Measurements from ENCODE around the gene NEURL2. TPM values are rescaled to one million over a fixed set of nuclear protein-coding genes. Genes with fewer than 3 reads are reported as not detected.
A peak's percentile ranks its signal among the peaks of the same experiment; 100 is the strongest.

Gene NEURL2
- total RNA-seq, 1 donor from 2014 or later = 3.3 TPM

DNA sequence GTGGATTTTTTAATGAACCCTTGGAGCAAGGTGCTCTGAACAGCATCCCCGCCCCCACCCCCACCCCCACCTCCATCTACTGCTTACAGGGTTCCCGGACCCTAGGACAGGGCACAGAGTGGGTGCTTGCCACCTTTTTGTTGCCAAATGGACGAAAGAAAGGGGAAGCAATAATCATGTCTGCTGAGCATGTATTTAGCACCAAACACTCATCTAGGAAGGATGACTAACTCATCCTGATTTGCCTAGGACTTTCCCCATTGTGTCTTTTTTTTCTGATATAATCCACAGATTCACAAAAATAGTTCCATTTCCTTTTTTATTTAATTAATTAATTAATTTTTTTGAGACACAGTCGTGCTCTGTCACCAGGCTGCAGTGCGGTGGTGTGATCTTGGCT is 22.1 kb upstream of the NEURL2 start:
- Mint-ChIP-seq H3K4me3 (ENCODE audit: low read depth) (peak overlapping the region; percentile 30), H3K27ac (peak overlapping the region; percentile 60)

DNA sequence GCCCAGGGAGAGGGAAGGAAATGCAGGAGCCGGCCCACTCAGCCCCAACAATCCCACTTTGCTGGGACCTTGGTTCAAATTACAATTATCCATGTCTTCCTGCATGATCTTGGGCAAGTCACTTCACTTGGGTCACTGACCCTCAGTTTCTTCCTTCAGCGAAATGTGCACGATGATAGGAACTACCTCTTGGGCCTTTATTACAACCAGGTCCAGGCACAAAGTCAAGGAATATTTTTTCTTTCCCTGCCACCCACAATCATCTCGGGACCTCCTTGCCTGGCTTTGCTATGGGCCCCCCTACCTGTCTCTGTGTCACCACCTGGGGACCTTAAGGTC is 21.3 kb upstream of the NEURL2 start:
- H3K27me3 Mint-ChIP-seq (ENCODE audit: low read depth) = peaks cover 14% of the 10 kb centered on the region
- intact Hi-C loops (cut with micrococcal nuclease) = no loop called here
- peaks cover 7% of the 10 kb centered on the region for H3K4me1 Mint-ChIP-seq (ENCODE audit: low read depth)
- no peak for DNase-seq (ENCODE audit: low spot score)
- H3K27ac Mint-ChIP-seq = no peak overlapping the region
- no peaks in the 10 kb centered on the region for H3K36me3 Mint-ChIP-seq (ENCODE audit: low read depth)
- peak overlapping the region; percentile 21 for H3K4me3 Mint-ChIP-seq (ENCODE audit: low read depth)
- no peaks in the 10 kb centered on the region for H3K9me3 Mint-ChIP-seq

More for the DNA sequence above, 22.1 kb upstream of the NEURL2 start:
- DNase-seq (ENCODE audit: low spot score) = no peak
- intact Hi-C loops (cut with micrococcal nuclease) = no loop called here
- peaks cover 16% of the 10 kb centered on the region for H3K27me3 Mint-ChIP-seq (ENCODE audit: low read depth)
- H3K4me1 Mint-ChIP-seq (ENCODE audit: low read depth) = peaks cover 7% of the 10 kb centered on the region
- H3K9me3 Mint-ChIP-seq = no peaks in the 10 kb centered on the region
- H3K36me3 Mint-ChIP-seq (ENCODE audit: low read depth) = no peaks in the 10 kb centered on the region

DNA sequence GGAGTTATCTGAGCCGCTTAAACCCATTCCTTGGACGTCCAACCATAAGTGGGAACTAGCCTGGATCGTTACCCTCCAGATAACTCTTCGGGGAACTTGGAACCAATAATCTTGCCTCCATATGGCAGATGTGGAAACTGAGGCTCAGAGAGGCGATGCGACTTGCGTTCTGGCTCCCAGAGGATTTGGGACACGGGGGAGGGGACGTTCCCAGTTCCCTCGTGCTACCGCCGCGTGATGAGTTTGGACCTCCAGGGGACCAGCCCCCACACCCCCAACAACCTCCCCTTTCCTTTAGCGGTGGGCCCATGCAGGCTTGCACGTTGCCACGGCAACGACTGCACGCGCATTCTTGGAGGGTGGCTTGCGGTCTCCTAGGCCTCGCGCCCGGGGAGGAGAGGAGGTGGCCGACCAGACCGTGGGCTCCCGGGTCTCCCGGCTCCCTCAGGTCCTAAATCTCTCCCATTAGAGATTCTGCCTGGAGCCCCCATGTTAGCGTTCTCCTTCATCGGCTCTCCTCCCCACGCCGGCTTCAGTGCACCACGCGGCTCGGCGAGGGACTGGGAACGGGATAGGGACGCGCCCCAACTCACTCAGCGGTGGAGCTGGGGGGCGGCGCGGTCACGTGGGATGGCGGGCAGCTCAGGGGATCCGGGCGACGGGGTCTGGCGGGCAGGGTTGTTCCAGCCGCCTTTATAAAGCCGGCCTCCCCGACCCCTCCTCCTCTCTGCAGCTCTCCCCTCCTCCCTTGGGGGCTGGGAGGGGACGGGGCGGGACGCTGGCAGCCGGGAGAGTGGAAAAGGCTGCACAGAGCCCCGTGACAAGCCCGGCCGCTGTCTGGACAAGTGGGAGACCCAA is 20.7 kb upstream of the NEURL2 start, which contains the start of gene PLTP:
TSS of gene PLTP (minus strand) at position 670 of the 858 bp plus-strand sequence. CDS start 703 bp downstream, outside the sequence.
- peaks cover 13% of the 10 kb centered on the region for H3K27me3 Mint-ChIP-seq (ENCODE audit: low read depth)
- H3K9me3 Mint-ChIP-seq = no peaks in the 10 kb centered on the region
- DNase-seq (ENCODE audit: low spot score) = peak; percentile 16
- H3K27ac Mint-ChIP-seq = peak within 1 kb of the TSS; percentile 53
- H3K4me3 Mint-ChIP-seq (ENCODE audit: low read depth) = peak within 1 kb of the TSS; percentile 72
- H3K4me1 Mint-ChIP-seq (ENCODE audit: low read depth) = peaks cover 7% of the 10 kb centered on the region
- intact Hi-C loops (cut with micrococcal nuclease) = loop anchor here (1.0 to 2.0 kb wide), 4 partner anchors 20 to 61 kb away; partner anchors contain the start of genes ACOT8, CTSA, NEURL2 and ZNF335
- no peaks in the 10 kb centered on the region for H3K36me3 Mint-ChIP-seq (ENCODE audit: low read depth)

DNA sequence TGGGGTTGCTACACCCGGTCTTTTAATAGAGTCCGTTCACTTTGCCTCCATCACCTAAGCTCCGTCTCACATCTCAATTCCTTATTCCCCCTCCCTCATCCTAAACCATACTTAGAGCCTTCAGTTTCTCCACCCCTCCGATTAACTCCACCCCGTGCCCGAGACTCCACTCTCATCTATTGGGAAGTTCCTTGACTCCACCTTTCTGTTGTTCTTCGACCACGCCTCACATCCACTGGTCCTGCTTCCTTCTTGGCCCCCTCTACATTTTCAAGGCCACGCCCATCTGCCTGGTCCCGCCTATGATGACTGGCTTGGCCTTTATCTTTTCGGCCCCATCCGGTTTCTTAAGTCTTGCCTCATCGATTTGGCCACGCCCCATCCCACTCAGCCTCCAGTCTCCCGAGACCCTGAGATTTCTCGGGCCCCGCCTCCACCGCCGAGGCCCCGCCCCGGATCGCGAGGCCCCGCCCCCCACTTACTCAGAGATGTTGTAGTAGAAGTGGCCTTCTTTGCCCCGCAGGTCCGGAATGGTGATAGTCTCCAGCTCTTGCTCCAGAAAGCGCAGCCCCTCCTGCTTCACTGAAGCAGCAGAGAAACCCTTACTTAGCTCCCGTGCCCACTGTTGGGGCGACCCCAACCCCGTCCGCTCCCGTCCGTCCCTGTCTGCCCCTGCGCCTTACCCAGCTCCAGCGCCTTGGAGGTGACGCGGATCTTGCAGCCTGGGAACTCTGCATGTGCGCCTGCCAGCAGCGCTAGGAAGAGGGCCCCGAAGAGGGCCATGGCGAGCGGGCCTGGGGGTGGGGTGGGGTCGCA is 19.9 kb upstream of the NEURL2 start:
- H3K27me3 Mint-ChIP-seq (ENCODE audit: low read depth) = peaks cover 6% of the 10 kb centered on the region
- H3K4me3 Mint-ChIP-seq (ENCODE audit: low read depth) = peak overlapping the region; percentile 72
- H3K9me3 Mint-ChIP-seq = no peaks in the 10 kb centered on the region
- peak overlapping the region; percentile 85 for H3K27ac Mint-ChIP-seq
- peak; percentile 89 for DNase-seq (ENCODE audit: low spot score)
- intact Hi-C loops (cut with micrococcal nuclease) = loop anchor here (1.0 to 2.0 kb wide), 4 partner anchors 20 to 62 kb away; partner anchors contain the start of genes ACOT8, CTSA, NEURL2 and ZNF335
- peaks cover 7% of the 10 kb centered on the region for H3K4me1 Mint-ChIP-seq (ENCODE audit: low read depth)
- no peaks in the 10 kb centered on the region for H3K36me3 Mint-ChIP-seq (ENCODE audit: low read depth)

DNA sequence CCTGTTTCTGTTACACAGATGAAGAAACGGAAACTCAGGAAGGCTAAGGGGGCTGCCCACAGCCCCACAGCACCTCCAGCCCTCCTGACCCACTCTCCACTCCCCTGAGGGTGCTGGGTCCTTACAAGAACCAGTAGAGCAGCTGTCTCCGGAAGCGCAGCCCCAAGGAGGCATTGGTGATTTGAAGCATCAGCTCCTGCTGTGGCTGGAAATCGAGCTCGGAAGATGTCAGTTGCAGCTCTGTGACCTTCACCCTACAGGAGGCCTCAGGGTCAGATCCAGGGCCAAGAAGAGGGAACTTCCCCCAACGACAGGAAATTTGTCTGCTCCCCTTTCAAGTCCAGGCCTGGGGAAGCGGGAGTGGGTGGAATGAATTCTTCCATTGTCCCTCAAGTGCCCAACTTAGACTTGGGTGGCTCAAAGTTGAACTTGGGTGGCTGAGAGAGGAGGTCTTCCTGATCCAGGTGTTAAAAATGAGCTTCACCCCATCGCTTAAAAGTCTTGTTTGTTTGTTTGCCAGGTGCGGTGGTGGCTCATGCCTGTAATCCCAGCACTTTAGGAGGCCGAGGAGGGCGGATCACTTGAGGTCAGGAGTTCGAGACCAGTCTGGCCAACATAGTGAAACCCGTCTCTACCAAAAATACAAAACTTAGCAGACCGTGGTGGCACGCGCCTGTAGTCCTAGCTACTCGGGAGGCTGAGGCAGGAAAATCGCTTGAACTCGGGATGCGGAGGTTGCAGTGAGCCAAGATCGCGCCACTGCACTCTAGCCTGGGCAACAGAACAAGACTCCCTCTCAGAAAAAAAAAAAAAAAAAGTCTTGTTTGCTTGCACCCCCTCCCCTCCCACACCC is 19.0 kb upstream of the NEURL2 start:
- Mint-ChIP-seq H3K4me1 (ENCODE audit: low read depth) (peaks cover 7% of the 10 kb centered on the region), H3K27ac (no peak overlapping the region), H3K9me3 (no peaks in the 10 kb centered on the region), H3K27me3 (ENCODE audit: low read depth) (peaks cover 6% of the 10 kb centered on the region), H3K36me3 (ENCODE audit: low read depth) (no peaks in the 10 kb centered on the region), H3K4me3 (ENCODE audit: low read depth) (peak overlapping the region; percentile 72)
- intact Hi-C loops (cut with micrococcal nuclease) = loop anchor here (2.0 kb wide), 2 partner anchors 53 to 63 kb away; partner anchors contain the start of genes ACOT8, ZNF335 and ZSWIM3
- DNase-seq (ENCODE audit: low spot score) = no peak

DNA sequence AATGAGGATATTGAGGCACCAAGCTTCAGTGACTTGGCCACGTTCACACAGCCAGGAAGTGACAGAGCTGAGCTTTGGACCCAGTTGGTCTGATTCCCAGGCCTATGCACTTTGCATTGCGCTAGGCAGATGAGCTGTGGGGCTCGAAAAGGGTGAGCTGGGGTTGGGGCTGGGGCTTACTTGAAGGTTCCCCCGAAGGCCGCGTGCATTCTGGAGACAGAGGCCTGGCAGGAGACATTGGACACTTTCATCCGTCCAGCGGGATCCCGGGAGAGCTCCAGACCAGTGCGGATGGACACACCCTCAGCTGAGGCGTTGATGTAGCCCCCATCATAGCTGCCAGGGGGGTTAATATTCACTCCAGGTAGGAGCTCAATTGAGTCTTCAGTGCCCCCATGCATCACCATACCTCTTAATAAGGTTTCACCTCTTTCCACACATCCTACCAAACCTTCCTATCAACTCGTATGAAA is 18.4 kb upstream of the NEURL2 start:
- Mint-ChIP-seq H3K27me3 (ENCODE audit: low read depth) (peaks cover 4% of the 10 kb centered on the region), H3K4me1 (ENCODE audit: low read depth) (peaks cover 7% of the 10 kb centered on the region), H3K27ac (no peak overlapping the region), H3K9me3 (no peaks in the 10 kb centered on the region), H3K36me3 (ENCODE audit: low read depth) (no peaks in the 10 kb centered on the region), H3K4me3 (ENCODE audit: low read depth) (no peak overlapping the region)
- intact Hi-C loops (cut with micrococcal nuclease) = no loop called here
- no peak for DNase-seq (ENCODE audit: low spot score)

DNA sequence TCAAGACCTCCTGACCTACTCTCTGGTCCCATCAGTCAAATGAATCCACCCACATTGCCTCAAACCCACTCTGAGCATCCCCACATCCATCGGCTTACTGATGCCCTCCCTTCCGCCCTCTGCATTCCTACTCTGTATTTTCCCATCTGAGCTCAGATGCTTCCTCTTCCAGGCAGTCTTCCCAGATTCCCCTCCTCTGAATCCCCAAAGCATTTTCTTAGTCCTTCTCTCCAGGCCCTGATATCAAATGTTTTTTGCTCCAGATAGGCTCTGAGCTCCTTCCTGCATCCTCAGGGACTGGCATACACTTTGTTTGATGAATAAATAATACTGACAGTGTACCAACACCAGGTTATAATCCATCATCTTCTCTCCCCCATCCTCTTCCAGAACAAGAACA is 17.1 kb upstream of the NEURL2 start:
- Mint-ChIP-seq H3K27me3 (ENCODE audit: low read depth) (no peaks in the 10 kb centered on the region), H3K4me3 (ENCODE audit: low read depth) (no peak overlapping the region), H3K4me1 (ENCODE audit: low read depth) (peaks cover 7% of the 10 kb centered on the region), H3K9me3 (no peaks in the 10 kb centered on the region), H3K27ac (no peak overlapping the region), H3K36me3 (ENCODE audit: low read depth) (no peaks in the 10 kb centered on the region)
- DNase-seq (ENCODE audit: low spot score) = no peak
- intact Hi-C loops (cut with micrococcal nuclease) = no loop called here

DNA sequence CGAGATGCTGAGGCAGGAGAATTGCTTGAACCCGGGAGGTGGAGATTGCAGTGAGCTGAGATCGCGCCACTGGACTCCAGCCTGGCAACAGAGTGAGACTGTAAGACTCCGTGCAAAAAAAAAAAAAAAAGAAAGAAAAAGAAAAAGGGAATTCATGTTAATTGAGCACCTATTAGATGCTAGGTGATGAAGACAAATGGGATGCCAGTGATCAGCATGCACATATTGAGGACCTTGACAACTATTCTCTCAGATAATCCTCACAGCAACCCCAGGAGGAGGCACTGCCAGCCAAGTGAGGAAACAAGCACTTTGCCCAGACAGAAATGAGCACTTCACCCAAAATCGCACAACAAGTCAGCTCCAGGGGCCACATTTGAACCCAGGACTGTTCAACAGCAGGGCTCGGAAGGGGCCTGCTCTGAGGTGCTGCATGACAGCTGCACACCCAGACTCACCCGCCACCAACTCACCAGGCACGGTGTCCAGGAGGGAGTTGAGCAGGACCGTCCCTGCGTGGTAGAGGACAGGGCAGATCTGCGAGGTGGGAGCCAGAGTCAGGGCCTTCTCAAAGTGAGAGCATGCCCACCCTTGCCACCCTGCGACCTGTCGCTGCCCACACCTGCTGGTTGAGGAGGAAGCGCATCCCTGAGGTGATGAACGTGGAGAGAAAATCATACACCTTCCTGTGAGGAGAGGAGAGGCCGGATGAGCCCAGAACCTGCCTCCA is 16.4 kb upstream of the NEURL2 start:
- no peak overlapping the region for H3K4me3 Mint-ChIP-seq (ENCODE audit: low read depth)
- no peak overlapping the region for H3K27ac Mint-ChIP-seq

DNA sequence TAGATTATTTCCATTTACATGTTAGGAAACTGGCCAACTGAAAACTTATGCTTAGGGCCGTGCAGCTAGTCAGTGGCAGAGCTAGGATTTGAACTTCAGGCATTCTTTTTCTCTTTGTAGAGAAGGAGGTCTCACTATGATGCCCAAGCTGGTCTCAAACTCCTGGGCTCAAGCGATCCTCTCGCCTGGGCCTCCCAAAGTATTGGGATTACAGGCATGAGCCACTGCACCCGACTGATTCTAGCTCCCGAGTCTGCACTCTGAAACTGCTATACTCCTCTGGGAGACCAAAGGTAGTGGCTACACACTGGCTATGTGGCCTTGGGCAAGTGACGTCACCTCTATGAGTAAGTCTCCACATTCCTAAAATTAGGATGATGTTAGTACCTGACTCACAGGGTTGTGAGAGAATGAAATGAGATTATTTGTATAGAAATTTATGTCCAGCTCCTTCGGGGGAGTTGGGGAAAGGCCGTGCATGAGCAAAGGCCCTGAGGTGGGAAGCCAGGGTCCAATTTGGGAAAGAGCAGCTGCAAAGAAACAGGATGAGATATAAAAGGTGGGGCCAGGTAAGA is 14.6 kb upstream of the NEURL2 start:
- no peak overlapping the region for H3K27ac Mint-ChIP-seq
- H3K27me3 Mint-ChIP-seq (ENCODE audit: low read depth) = no peaks in the 10 kb centered on the region
- no peaks in the 10 kb centered on the region for H3K36me3 Mint-ChIP-seq (ENCODE audit: low read depth)
- intact Hi-C loops (cut with micrococcal nuclease) = no loop called here
- DNase-seq (ENCODE audit: low spot score) = no peak
- H3K4me3 Mint-ChIP-seq (ENCODE audit: low read depth) = no peak overlapping the region
- peaks cover 2% of the 10 kb centered on the region for H3K4me1 Mint-ChIP-seq (ENCODE audit: low read depth)
- no peaks in the 10 kb centered on the region for H3K9me3 Mint-ChIP-seq

More for the DNA sequence above, 16.4 kb upstream of the NEURL2 start:
- no peaks in the 10 kb centered on the region for H3K27me3 Mint-ChIP-seq (ENCODE audit: low read depth)
- no peak for DNase-seq (ENCODE audit: low spot score)
- no peaks in the 10 kb centered on the region for H3K9me3 Mint-ChIP-seq
- H3K4me1 Mint-ChIP-seq (ENCODE audit: low read depth) = peaks cover 6% of the 10 kb centered on the region
- intact Hi-C loops (cut with micrococcal nuclease) = no loop called here
- H3K36me3 Mint-ChIP-seq (ENCODE audit: low read depth) = no peaks in the 10 kb centered on the region

DNA sequence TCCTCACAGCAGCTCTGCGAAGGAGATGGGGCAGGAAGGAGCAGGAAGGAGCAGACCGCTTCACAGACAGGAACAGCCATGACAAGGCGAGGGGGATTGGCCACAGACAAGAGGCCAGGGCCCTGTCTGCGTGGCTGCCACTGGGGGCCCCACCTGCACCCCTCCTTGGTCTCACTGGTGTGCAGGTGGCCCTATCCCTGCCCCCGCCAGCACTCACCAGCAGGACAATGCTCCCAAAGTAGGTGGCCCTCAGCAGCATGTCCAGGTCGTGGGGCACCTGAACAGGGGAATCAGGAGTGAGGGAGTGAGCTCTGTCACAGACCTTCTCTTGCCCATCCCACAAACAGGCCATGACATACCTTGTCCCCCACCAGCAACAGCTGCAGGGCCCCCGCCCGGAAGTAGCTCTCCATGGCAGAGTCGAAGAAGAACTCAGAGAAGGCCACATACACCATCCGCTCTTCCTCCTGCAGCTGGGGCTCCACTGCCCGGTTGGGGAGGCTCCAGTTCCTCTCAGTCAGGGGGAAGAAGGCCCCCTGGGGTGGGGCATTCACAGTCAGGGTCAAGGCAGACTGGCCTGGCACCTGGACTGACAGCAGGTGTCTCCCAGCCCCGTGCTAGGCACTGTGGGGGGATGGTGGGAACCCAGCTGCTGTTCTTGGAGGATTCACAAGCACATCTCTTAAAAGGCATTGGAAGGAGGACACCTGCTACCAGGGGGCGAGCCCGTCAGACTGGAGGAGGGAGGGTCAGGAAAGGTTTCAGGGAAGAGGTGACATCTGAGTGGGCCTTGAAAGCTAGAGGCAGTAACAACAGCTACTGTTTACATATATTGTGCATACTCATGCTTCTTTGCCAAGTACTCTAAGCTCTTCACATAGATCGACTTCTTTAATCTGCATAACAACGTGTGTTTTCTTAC is 13.8 kb upstream of the NEURL2 start:
- Mint-ChIP-seq H3K27ac (no peak overlapping the region), H3K27me3 (ENCODE audit: low read depth) (no peaks in the 10 kb centered on the region)

More for the DNA sequence above, 13.8 kb upstream of the NEURL2 start:
- Mint-ChIP-seq H3K36me3 (ENCODE audit: low read depth) (no peaks in the 10 kb centered on the region), H3K4me3 (ENCODE audit: low read depth) (no peak overlapping the region), H3K9me3 (no peaks in the 10 kb centered on the region), H3K4me1 (ENCODE audit: low read depth) (no peaks in the 10 kb centered on the region)
- no peak for DNase-seq (ENCODE audit: low spot score)
- intact Hi-C loops (cut with micrococcal nuclease) = no loop called here

Measured in activated T-helper 2 cell treated with anti-CD3 and anti-CD28 coated beads, Interferon-gamma antibody, Interleukin-2, Interleukin-4, amounts not matched to agents 10 μg/mL and 5 μg/mL and 100 μg/mL, durations not matched to agents 14 hours and 24 hours and 36 hours (primary cell).